Measurements from ENCODE around the gene BICDL2.

GRCh38 chr16:3059041-3059722 is 22.4 kb upstream of the BICDL2 start:
- TF ChIP-seq STAT5B (CRISPR knock-in tag; IDR thresholded peaks at IDR 0.05) (no peak), EP300 (IDR thresholded peaks at IDR 0.05; ENCODE audit: low read length) (no peak), FOXM1 (IDR thresholded peaks at IDR 0.05; ENCODE audit: low read depth) (no peak), FOXM1 (CRISPR knock-in tag; IDR thresholded peaks at IDR 0.05; ENCODE audit: low read depth) (no peak; the same call in 1 of the 2 replicates), ZNF12 (CRISPR knock-in tag; IDR thresholded peaks at IDR 0.05) (no peak), POLR2AphosphoS5 (IDR thresholded peaks at IDR 0.05; ENCODE audit: control insufficient read depth, insufficient read depth, low read depth, low read length) (0 out of 2 replicates have a peak, but pooled peaks have one; percentile 41), EHMT2 (IDR thresholded peaks at IDR 0.05) (no peak), CTCF (IDR thresholded peaks at IDR 0.05 in 2 of 3, conservative IDR thresholded peaks at IDR 0.05 in 1 of 3; ENCODE audit: insufficient read depth in 2 of 3, low read depth in 1 of 3, low read length in 3 of 3) (peak; percentile 87 to 95 (median 91)), ZC3H4 (CRISPR knock-in tag; IDR thresholded peaks at IDR 0.05; ENCODE audit: borderline replicate concordance) (no peak), FOXA1 (IDR thresholded peaks at IDR 0.05; ENCODE audit: borderline replicate concordance) (no peak), NR0B1 (IDR thresholded peaks at IDR 0.05; ENCODE audit: partially characterized antibody) (no peak), ETV5 (CRISPR knock-in tag; IDR thresholded peaks at IDR 0.05; ENCODE audit: low read depth) (peak; percentile 73; the same call in 1 of the 2 replicates), NRF1 (conservative IDR thresholded peaks at IDR 0.05 in 1 of 2, IDR thresholded peaks at IDR 0.05 in 1 of 2) (peak; percentile 91 to 93), CHD2 (IDR thresholded peaks at IDR 0.05; ENCODE audit: low read depth, low read length) (no peak)

Data from K562 (cell line).